ENCODE measurements around the gene ISG15. TPM values are rescaled to one million over a fixed set of nuclear protein-coding genes. Genes with fewer than 3 reads are reported as not detected.
A peak's percentile ranks its signal among the peaks of the same experiment; 100 is the strongest.

The ISG15 gene
- total RNA-seq, 1 donor from 2014 or later: 45.5 TPM

DNA sequence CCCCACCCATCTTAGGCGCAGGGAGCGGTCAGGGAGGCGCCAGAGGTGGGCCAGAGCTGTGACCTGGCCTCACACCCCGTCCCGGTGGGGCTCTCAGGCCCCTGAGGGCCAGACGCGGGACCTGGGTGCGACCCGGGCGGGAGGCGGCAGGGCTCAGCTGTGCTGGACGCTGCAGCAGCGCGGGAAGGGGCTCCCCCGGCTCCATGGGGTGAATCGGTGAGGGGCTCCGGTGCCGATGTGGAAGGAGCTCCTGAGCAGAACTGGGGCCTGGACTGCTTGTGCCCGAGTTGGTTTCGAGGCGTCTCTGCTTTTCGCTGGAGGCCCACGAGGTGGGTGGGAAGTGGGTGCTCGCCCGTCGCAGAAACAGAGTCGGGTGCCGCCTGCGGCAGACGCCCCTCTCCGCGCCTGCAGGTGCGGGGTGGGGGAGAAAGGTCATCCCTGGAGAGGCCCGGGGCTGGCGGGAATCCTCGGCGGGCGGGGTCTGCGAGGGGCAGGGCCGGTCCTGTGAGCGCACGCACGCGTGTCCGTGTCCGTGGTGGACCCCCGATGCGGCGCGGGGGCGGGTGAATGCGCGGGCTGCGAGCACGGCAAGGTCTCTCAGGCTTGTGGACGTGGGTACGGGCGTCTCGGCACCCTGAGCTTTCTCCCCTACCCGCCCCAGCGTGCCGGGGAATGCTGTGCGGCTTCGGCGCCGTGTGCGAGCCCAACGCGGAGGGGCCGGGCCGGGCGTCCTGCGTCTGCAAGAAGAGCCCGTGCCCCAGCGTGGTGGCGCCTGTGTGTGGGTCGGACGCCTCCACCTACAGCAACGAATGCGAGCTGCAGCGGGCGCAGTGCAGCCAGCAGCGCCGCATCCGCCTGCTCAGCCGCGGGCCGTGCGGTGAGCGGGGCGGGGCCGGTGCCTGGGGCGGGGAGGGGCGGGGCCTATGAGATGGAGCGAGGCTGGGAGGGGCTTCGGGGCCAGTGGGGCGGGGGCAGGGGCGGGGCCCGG, 27.0 kb downstream of the ISG15 start:
- peaks cover 20% of the 10 kb centered on the region for H3K27me3 Mint-ChIP-seq
- no peaks in the 10 kb centered on the region for H3K36me3 Mint-ChIP-seq (ENCODE audit: low read depth)
- intact Hi-C loops (cut with micrococcal nuclease): loop anchor here (2.0 kb wide), 1 partner anchor 19 kb away; no protein-coding TSS in a partner anchor
- peak; percentile 94 for DNase-seq
- H3K9me3 Mint-ChIP-seq: no peaks in the 10 kb centered on the region
- peak overlapping the region; percentile 39 for H3K27ac Mint-ChIP-seq
- H3K4me3 Mint-ChIP-seq: peak overlapping the region; percentile 73
- peaks cover 13% of the 10 kb centered on the region for H3K4me1 Mint-ChIP-seq

DNA sequence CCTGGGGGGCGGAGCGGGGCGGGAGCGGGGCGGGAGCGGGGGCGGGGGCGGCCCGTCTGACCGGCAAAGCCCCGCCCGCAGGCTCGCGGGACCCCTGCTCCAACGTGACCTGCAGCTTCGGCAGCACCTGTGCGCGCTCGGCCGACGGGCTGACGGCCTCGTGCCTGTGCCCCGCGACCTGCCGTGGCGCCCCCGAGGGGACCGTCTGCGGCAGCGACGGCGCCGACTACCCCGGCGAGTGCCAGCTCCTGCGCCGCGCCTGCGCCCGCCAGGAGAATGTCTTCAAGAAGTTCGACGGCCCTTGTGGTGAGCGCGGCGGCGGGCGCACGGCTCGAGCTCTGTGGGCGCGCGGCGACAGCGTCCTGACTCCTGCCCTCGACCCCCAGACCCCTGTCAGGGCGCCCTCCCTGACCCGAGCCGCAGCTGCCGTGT, 27.8 kb downstream of the ISG15 start:
- intact Hi-C loops (cut with micrococcal nuclease): loop anchor here (2.0 kb wide), 1 partner anchor 18 kb away; no protein-coding TSS in a partner anchor

DNA sequence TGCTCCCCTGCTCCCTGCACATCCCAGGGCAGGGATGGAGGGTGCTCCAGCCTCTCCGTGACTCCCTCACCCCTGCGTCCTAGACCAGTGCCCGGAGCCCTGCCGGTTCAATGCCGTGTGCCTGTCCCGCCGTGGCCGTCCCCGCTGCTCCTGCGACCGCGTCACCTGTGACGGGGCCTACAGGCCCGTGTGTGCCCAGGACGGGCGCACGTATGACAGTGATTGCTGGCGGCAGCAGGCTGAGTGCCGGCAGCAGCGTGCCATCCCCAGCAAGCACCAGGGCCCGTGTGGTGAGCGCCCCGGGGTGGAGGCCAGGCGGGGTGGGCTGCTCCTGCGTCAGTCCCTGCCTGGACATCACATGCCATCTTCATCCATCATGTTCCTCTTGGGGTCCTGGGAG, 28.6 kb downstream of the ISG15 start:
- Mint-ChIP-seq H3K9me3 (no peaks in the 10 kb centered on the region), H3K27ac (no peak overlapping the region), H3K4me3 (peak overlapping the region; percentile 15), H3K27me3 (peaks cover 15% of the 10 kb centered on the region), H3K4me1 (peaks cover 13% of the 10 kb centered on the region), H3K36me3 (ENCODE audit: low read depth) (no peaks in the 10 kb centered on the region)
- intact Hi-C loops (cut with micrococcal nuclease): loop anchor here (2.0 kb wide), 1 partner anchor 17 kb away; no protein-coding TSS in a partner anchor
- DNase-seq: no peak

More for the DNA sequence above, 27.8 kb downstream of the ISG15 start:
- H3K27me3 Mint-ChIP-seq: peaks cover 16% of the 10 kb centered on the region
- H3K27ac Mint-ChIP-seq: no peak overlapping the region
- peak; percentile 75 for DNase-seq
- no peak overlapping the region for H3K4me3 Mint-ChIP-seq
- no peaks in the 10 kb centered on the region for H3K36me3 Mint-ChIP-seq (ENCODE audit: low read depth)
- H3K9me3 Mint-ChIP-seq: no peaks in the 10 kb centered on the region
- peaks cover 13% of the 10 kb centered on the region for H3K4me1 Mint-ChIP-seq

DNA sequence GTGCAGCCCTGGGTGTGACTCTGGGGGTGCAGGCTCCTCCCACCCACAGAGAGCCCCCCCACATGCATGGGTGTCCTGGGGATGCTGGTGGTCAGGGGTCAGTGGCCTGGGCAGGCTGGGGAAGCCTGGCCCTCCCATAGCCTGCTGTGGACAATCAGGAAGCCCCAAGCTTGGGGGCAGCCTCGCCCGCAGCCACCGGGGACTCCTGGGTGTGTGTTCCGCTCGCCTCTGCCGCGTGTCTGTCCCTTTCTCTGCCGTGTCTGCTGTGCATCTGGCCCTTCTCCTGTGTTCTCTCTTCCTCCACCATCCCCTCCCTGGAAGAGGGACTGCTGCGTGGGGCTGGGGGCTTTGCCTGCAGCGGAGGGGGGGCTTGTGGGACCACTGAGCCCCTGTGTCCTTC, 29.5 kb downstream of the ISG15 start:
- H3K36me3 Mint-ChIP-seq (ENCODE audit: low read depth): peaks cover 2% of the 10 kb centered on the region
- intact Hi-C loops (cut with micrococcal nuclease): no loop called here

DNA sequence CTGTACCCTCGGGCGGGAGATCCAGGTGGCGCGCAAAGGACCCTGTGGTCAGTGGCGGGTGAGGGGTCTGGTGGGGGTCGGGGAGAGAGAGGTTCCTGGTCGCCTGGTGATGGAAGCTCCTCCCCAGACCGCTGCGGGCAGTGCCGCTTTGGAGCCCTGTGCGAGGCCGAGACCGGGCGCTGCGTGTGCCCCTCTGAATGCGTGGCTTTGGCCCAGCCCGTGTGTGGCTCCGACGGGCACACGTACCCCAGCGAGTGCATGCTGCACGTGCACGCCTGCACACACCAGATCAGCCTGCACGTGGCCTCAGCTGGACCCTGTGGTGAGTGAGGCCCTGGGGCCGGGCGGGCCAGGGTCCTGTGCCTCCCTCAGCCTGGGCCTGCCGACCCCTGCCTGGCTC, 30.1 kb downstream of the ISG15 start:
- intact Hi-C loops (cut with micrococcal nuclease): no loop called here
- Mint-ChIP-seq H3K4me3 (no peak overlapping the region), H3K27me3 (peaks cover 12% of the 10 kb centered on the region), H3K4me1 (peaks cover 13% of the 10 kb centered on the region), H3K27ac (no peak overlapping the region), H3K9me3 (no peaks in the 10 kb centered on the region), H3K36me3 (ENCODE audit: low read depth) (peaks cover 2% of the 10 kb centered on the region)
- DNase-seq: no peak

More for the DNA sequence above, 29.5 kb downstream of the ISG15 start:
- Mint-ChIP-seq H3K4me3 (no peak overlapping the region), H3K27ac (no peak overlapping the region), H3K27me3 (peaks cover 14% of the 10 kb centered on the region), H3K4me1 (peaks cover 13% of the 10 kb centered on the region), H3K9me3 (no peaks in the 10 kb centered on the region)
- DNase-seq: no peak

DNA sequence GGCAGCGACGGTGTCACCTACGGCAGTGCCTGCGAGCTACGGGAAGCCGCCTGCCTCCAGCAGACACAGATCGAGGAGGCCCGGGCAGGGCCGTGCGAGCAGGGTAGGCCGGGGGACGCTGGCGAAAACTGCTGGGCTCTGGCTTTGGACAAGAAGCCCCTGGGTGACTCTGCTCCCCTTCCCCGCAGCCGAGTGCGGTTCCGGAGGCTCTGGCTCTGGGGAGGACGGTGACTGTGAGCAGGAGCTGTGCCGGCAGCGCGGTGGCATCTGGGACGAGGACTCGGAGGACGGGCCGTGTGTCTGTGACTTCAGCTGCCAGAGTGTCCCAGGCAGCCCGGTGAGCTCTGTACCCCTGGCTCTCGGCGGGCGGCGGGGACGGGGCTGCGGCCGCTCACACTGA, 30.6 kb downstream of the ISG15 start:
- Mint-ChIP-seq H3K27me3 (peaks cover 7% of the 10 kb centered on the region), H3K36me3 (ENCODE audit: low read depth) (peaks cover 2% of the 10 kb centered on the region), H3K4me1 (peaks cover 9% of the 10 kb centered on the region), H3K4me3 (no peak overlapping the region), H3K27ac (no peak overlapping the region), H3K9me3 (no peaks in the 10 kb centered on the region)
- intact Hi-C loops (cut with micrococcal nuclease): no loop called here
- DNase-seq: no peak

DNA sequence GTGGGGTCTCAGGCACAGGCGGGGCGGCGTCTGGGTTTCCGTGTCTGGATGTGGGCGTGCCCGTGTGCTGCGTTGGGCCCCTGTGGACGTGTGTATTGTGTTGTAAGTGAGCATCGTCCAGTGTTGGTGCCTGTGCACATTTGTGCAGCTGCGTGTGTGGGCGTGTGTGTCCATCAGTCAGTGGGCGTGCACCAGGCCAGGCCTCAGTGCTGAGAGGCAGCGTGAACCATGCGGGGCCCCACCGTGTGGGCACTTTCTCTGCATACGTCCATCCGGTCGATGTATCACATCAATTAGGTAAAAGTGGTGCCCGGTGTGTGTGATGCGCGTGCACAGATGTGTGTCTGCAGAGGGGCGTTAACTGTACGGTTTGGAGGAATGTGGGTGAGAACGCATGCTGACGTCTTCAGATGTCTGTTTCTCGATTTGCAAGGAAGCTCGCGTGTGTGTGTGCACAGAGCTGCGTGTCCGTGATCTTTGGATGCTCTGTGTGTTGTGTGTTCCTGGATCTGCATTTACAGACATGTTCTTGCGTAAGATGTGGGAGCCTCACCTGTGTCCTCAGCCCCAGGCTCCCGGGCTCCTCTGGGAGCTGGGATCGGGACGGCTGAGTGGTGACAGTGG, 31.3 kb downstream of the ISG15 start:
- H3K9me3 Mint-ChIP-seq: no peaks in the 10 kb centered on the region
- DNase-seq: no peak
- no peak overlapping the region for H3K27ac Mint-ChIP-seq
- H3K27me3 Mint-ChIP-seq: peaks cover 2% of the 10 kb centered on the region
- H3K4me3 Mint-ChIP-seq: no peak overlapping the region
- intact Hi-C loops (cut with micrococcal nuclease): no loop called here
- H3K36me3 Mint-ChIP-seq (ENCODE audit: low read depth): peaks cover 2% of the 10 kb centered on the region
- peaks cover 3% of the 10 kb centered on the region for H3K4me1 Mint-ChIP-seq

DNA sequence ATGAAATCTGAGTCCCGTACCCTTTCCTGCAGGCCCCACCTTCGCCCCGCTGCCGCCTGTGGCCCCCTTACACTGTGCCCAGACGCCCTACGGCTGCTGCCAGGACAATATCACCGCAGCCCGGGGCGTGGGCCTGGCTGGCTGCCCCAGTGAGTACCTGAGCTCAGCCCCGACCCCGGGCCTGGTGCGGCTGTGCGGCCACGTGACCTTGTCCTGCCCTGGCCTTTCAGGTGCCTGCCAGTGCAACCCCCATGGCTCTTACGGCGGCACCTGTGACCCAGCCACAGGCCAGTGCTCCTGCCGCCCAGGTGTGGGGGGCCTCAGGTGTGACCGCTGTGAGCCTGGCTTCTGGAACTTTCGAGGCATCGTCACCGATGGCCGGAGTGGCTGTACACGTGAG, 31.8 kb downstream of the ISG15 start:
- Mint-ChIP-seq H3K4me3 (no peak overlapping the region), H3K27me3 (no peaks in the 10 kb centered on the region), H3K4me1 (no peaks in the 10 kb centered on the region), H3K9me3 (no peaks in the 10 kb centered on the region), H3K27ac (no peak overlapping the region), H3K36me3 (ENCODE audit: low read depth) (peaks cover 2% of the 10 kb centered on the region)
- intact Hi-C loops (cut with micrococcal nuclease): no loop called here
- no peak for DNase-seq

DNA sequence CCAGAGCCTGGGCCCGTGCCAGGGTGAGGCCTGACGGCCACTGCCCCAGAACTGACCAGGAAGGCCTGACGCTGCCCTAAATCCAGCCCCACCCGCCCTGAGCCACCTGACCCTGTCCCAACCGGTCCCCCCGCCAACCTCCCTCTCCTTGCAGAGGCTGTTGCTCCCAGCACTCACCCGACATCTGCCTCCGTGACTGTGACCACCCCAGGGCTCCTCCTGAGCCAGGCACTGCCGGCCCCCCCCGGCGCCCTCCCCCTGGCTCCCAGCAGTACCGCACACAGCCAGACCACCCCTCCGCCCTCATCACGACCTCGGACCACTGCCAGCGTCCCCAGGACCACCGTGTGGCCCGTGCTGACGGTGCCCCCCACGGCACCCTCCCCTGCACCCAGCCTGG, 32.9 kb downstream of the ISG15 start:
- Mint-ChIP-seq H3K27me3 (no peaks in the 10 kb centered on the region), H3K4me3 (no peak overlapping the region), H3K36me3 (ENCODE audit: low read depth) (peaks cover 3% of the 10 kb centered on the region), H3K9me3 (no peaks in the 10 kb centered on the region), H3K4me1 (no peaks in the 10 kb centered on the region), H3K27ac (no peak overlapping the region)
- no peak for DNase-seq
- intact Hi-C loops (cut with micrococcal nuclease): no loop called here

DNA sequence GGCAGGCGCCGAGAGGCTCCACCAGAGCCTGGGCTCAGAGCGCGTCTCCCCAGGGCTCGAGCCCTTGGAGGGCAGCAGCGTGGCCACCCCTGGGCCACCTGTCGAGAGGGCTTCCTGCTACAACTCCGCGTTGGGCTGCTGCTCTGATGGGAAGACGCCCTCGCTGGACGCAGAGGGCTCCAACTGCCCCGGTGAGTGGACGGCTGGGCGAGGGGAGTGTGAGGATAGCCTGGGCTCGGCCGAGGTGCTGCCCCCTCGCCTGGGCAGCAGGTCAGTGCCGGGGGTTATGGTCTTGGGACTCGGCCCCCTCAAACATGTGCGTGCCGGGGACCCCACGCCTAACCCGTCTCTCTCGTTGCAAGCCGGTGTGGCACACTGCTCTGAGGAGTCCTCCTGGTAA, 33.5 kb downstream of the ISG15 start:
- Mint-ChIP-seq H3K27me3 (no peaks in the 10 kb centered on the region), H3K9me3 (no peaks in the 10 kb centered on the region), H3K4me1 (no peaks in the 10 kb centered on the region), H3K27ac (no peak overlapping the region), H3K4me3 (no peak overlapping the region), H3K36me3 (ENCODE audit: low read depth) (peaks cover 3% of the 10 kb centered on the region)
- no peak for DNase-seq
- intact Hi-C loops (cut with micrococcal nuclease): no loop called here

DNA sequence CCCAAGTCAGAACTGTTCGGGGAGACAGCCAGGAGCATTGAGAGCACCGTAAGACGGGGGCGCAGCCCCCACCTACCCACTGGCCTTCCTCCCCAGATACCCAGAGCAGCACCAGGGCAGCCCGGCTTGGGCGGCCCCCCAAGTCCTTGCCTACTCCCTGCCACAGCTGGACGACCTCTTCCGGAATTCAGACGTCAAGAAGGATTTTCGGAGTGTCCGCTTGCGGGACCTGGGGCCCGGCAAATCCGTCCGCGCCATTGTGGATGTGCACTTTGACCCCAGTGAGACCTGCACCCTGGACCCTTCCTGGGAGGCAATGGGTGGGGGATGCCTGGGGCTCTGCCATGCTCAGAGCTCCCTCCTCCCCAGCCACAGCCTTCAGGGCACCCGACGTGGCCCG, 34.1 kb downstream of the ISG15 start:
- DNase-seq: no peak
- Mint-ChIP-seq H3K4me1 (no peaks in the 10 kb centered on the region), H3K27ac (no peak overlapping the region), H3K4me3 (no peak overlapping the region), H3K36me3 (ENCODE audit: low read depth) (peaks cover 3% of the 10 kb centered on the region), H3K27me3 (no peaks in the 10 kb centered on the region), H3K9me3 (no peaks in the 10 kb centered on the region)
- intact Hi-C loops (cut with micrococcal nuclease): no loop called here

DNA sequence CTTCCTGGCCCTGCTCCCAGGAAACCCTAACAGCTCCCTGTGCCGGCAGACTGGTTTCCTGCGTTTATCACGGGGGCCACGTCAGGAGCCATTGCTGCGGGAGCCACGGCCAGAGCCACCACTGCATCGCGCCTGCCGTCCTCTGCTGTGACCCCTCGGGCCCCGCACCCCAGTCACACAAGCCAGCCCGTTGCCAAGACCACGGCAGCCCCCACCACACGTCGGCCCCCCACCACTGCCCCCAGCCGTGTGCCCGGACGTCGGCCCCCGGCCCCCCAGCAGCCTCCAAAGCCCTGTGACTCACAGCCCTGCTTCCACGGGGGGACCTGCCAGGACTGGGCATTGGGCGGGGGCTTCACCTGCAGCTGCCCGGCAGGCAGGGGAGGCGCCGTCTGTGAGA, 34.7 kb downstream of the ISG15 start:
- Mint-ChIP-seq H3K4me3 (no peak overlapping the region), H3K36me3 (ENCODE audit: low read depth) (peaks cover 3% of the 10 kb centered on the region), H3K27ac (no peak overlapping the region), H3K27me3 (no peaks in the 10 kb centered on the region), H3K4me1 (no peaks in the 10 kb centered on the region), H3K9me3 (no peaks in the 10 kb centered on the region)
- intact Hi-C loops (cut with micrococcal nuclease): no loop called here
- DNase-seq: no peak

DNA sequence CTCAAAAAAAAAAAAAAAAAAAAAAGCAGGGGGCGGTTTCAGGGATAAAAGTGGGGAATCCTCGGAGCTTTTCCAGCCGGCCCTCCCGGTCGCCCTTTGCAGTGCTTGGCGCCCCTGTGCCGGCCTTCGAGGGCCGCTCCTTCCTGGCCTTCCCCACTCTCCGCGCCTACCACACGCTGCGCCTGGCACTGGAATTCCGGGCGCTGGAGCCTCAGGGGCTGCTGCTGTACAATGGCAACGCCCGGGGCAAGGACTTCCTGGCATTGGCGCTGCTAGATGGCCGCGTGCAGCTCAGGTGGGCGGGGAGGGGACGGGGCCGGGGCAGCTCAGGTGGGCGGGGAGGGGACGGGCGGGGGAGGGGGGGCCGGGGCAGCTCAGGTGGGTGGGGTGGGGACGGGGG, 35.5 kb downstream of the ISG15 start:
- Mint-ChIP-seq H3K36me3 (ENCODE audit: low read depth) (peaks cover 3% of the 10 kb centered on the region), H3K4me3 (no peak overlapping the region), H3K27ac (no peak overlapping the region), H3K4me1 (no peaks in the 10 kb centered on the region), H3K9me3 (no peaks in the 10 kb centered on the region), H3K27me3 (no peaks in the 10 kb centered on the region)
- DNase-seq: no peak
- intact Hi-C loops (cut with micrococcal nuclease): no loop called here
